Measurements from ENCODE around the gene NAE1.
"Not testable (repeated sequence)": the region's sequence is repeated elsewhere in the genome, so short reads cannot be mapped to it uniquely, and the experiment has no call there.

Gene NAE1

GRCh38 chr16:66801320-66802105 is 29.3 kb downstream of the NAE1 start, which contains the start of gene TERB1:
Gene TERB1, minus strand, starts transcription at chr16:66801584. Its CDS starts 4,786 bp downstream, at chr16:66796798.
- no peak for DNase-seq (ENCODE audit: low spot score)

- DNase-seq (ENCODE audit: low spot score): no peak
These were observed 29.9 kb downstream of the NAE1 start for GRCh38 chr16:66800856-66801255.

GRCh38 chr16:66798161-66798560 is 32.6 kb downstream of the NAE1 start:
- no peak for DNase-seq (ENCODE audit: low spot score)

- not testable (repeated sequence) for DNase-seq (ENCODE audit: low spot score)
These were observed 36.8 kb downstream of the NAE1 start for GRCh38 chr16:66793984-66794383.

- no peak for DNase-seq (ENCODE audit: low spot score)
These were observed 40.5 kb downstream of the NAE1 start for GRCh38 chr16:66790130-66790733.

GRCh38 chr16:66787427-66787826 is 43.3 kb downstream of the NAE1 start:
- DNase-seq (ENCODE audit: low spot score): no peak

- no peak for DNase-seq (ENCODE audit: low spot score)
These were observed 44.2 kb downstream of the NAE1 start for GRCh38 chr16:66786551-66786950.

GRCh38 chr16:66776457-66776856 is 54.3 kb downstream of the NAE1 start:
- no peak for DNase-seq (ENCODE audit: low spot score)

- DNase-seq (ENCODE audit: low spot score): no peak
These were observed 55.8 kb downstream of the NAE1 start for GRCh38 chr16:66774981-66775380.

GRCh38 chr16:66758086-66758485 is 72.7 kb downstream of the NAE1 start:
- no peak for DNase-seq (ENCODE audit: low spot score)

GRCh38 chr16:66754819-66755218 is 76.0 kb downstream of the NAE1 start:
- no peak for DNase-seq (ENCODE audit: low spot score)

GRCh38 chr16:66754211-66754610 is 76.6 kb downstream of the NAE1 start:
- no peak for DNase-seq (ENCODE audit: low spot score)

GRCh38 chr16:66752958-66753357 is 77.8 kb downstream of the NAE1 start:
- DNase-seq (ENCODE audit: low spot score): no peak

Data from HuH-7.5 (cell line).